Mesenteric fat pad (tissue), 1 donor: ENCODE measurements around the gene SLC6A5. TPM values are rescaled to one million over a fixed set of nuclear protein-coding genes. Genes with fewer than 3 reads are reported as not detected.
"Not testable (repeated sequence)": the region's sequence is repeated elsewhere in the genome, so short reads cannot be mapped to it uniquely, and the experiment has no call there.

ENCODE experiments used
- DNase-seq: peaks from one replicate; pipeline ENCODE4 v3.0.0-alpha.2; 2020; ENCODE audit warnings: low spot score
- long read RNA-seq: library from polyadenylated mRNA; unstranded; transcript quantifications from one replicate; pipeline ENCODE4 v2.0.0, GENCODE V29; 2020
- total RNA-seq: library from RNA; stranded (reverse); fragmentation: NEBNext Ultra II Directional; extraction: Animal tissue kit (Norgen Biotek cat#: 25700); gene quantifications from one replicate; pipeline ENCODE4 v1.2.1, GENCODE V29; 2021
- donor health status: DM: yes; HTN: yes; CAD: no.

SLC6A5 gene
- not detected for total RNA-seq
- long read RNA-seq: 0 reads

DNA sequence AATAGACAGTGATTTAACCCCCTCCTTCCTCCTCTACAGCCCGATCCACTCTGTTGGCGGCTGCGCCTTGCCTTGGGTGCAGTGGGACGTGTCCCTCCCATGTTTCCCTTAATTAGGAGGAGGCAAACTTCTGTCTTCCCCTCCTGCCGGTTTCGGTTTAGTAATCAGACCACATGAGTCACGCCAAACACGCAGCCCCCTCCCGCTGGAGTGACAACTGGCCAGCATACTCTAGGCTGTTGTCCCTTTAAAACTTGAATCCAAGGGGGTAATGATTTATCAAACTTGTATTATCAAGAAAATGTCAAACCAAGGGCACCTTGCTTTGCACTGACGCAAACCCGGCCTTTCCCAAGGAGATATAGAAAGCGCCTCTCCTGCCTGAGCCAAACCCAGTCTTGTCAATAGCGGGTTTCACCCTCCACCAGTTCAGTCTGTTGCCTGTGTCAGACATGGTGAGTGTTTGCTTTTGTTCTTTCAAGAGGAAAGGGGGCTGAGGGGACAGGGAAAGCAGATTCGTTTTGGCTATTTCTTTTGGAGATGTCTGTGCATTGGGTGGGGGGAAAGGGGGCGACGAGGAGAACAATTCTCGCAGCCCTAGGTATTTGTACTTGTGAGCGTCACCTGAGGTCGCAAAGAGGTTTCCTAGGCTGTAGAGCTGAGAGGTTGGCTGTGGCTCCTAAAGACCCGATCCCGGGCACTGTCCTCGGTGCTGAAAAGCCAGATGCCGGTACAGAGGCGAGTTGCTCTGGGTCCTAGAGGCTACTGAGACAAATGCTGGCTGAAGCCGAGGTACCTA is at the start of gene SLC6A5:
TSS of gene SLC6A5 (plus strand) at position 388 of the 799 bp plus-strand sequence. CDS start at position 453, 65 bp downstream.
- DNase-seq: no peak

DNA sequence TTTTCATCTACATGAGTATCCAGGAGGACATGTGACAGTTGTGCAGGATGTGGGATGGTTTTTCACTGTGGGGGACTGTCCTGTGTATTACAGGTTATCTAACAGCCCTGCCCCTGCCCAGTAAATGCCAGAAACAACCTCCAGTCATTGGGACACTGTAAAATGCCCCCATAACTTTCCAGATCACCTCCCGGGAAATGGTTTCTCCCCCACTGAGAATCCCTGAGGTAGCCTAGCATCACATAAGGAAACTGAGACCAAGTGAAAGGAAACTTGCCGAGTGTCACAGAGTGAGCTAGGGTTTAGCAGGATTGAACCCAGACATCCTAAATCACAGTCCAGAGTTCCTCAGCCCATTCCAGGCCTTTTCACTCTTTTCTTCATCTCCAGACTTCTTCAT is 48.3 kb upstream of the SLC6A5 start:
- no peak for DNase-seq

DNA sequence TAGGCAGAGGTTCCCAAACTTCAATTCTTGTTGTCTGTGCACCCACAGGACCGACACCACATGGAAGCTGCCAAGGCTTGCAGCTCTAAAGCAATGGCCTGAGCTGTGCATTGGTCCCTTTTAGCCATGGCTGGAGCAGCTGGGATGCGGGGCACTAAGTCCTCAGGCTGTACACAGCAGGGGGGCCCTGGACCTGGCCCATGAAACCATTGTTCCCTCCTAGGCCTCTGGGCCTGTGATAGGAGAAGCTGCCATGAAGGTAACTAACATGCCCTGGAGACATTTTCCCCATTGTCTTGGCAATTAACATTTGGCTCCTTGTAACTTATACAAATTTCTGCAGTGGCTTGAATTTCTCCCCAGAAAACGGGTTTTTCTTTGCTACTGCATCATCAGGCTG is 43.6 kb upstream of the SLC6A5 start:
- no peak for DNase-seq

- not testable (repeated sequence) for DNase-seq
These were observed 43.0 kb upstream of the SLC6A5 start for GRCh38 chr11:20556396-20556795.

DNA sequence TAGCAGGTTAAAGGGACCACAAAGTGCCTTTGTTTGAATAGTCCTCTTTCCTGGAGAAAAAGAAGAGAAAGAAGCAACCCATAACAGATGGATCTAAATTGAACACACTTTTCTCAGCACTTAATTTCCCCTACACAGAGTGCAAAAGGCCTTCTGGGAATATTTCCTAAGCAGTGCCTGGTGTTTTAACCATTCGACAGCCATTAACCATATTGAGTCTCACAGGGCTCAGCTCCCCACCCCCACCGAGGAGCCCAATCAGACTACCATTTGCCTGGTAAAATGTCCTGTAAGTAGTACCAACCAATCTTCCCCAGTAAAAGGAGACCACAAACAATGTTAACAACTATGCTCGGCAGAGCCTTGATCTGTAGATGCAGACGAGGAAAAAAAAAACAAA is 40.7 kb upstream of the SLC6A5 start:
- DNase-seq: no peak

DNA sequence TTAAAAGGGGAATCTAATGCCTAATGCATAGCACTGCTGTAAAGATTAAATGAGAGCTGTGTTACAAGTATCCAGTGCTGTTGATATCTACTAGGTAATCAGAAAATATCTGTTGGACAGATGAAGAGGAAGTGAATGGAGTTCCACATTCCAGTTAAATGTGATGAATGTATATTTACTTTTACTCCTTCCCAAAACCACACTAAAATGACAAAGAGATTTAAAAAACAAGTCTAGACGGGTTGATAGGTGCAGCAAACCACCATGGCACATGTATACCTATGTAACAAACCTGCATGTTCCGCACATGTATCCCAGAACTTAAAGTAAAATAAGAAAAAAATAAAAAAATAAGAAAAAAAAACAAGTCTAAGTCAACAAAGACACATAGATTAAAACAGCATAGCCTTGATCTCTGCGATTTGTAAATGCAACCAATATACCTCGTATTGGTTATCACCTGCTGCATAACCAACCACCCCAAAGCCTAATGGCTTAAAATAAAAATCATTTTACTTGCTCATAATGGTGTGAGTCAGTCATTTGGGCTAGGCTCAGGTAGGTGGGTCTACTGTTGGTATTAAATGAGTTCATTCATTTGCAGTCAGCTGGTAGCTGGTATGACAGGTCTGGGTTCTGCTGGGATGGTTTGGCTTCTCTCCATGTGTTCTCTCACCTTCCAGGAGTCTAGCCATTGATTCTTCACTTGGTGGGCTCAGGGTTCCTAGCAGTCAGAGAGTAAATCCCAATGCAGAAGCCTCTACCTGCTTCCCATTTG is 39.7 kb upstream of the SLC6A5 start:
- no peak for DNase-seq

- DNase-seq: no peak
These were observed 37.5 kb upstream of the SLC6A5 start for GRCh38 chr11:20561915-20562314.

DNA sequence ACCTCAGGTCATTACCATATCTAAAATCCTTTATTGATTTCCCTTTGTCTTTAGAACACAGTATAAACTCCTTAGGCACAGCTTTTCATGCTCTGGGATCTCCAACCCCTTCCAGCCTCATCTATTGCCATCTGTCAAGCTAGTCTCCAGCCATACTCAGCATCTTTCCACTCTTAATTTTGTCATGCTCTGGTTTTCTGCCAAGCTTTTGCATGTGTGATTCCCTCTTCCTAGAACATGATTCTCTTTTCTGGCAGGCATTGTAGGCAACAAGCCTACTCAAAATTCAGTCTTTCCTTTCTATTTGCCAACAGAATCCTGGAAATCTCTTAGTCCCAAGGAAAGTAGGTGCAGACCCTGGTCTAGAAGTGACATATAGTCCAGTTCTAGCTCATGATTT is 35.5 kb upstream of the SLC6A5 start:
- DNase-seq: no peak

GRCh38 chr11:20564846-20565635 is 34.4 kb upstream of the SLC6A5 start:
- DNase-seq: no peak

DNA sequence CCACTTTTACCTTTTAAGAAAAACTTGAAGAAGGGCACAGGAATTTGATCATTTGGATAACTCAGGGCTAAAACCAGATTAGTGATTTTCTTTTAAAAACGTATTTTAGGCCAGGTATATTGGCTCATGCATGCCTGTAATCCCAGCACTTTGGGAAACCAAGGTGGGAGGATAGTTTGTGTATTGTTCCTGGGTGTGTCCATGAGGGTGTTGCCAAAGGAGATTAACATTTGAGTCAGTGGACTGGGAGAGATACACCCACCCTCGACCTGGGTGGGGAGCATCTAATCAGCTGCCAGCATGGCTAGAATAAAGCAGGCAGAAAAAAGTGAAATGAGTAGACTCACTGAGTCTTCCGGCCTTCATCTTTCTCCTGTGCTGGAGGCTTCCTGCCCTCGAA is 33.3 kb upstream of the SLC6A5 start:
- not testable (repeated sequence) for DNase-seq

DNA sequence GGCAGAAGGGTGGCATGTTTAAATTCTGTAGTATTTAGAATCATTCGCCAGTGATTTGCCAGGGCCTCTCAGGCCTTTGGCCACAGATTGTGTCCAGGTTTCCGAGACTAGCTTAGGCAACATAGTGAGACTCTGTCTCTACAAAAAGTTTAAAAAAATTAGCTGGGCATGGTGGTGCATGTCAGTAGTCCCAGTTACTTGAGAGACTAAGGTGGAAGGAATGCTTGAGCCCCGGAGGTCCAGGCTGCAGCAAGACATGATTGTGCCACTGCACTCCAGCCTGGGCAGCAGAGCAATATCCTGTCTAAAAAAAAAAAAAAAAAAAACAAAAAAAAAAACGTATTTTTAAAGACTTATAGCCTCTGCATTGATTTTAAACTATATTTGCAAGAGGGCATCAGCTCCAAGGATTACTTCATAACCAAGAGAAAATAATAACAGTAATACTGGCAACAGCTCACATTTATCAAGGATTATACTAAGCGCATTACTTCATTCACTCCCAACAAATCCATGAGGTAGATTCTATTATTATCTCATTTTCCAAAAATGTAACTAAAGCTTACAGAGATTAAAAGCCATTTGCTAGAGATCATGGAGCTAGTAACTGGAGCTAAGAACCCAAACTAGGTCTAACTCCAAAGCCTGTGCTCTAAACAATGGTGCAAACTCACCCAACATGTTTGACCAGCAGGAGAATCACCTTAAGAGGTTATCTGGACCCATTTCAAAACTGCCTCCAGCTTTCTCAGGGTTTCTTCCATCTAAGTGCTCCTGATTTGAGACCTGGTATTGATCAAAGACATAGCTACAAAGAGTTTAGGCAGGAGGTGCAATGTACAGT is 32.6 kb upstream of the SLC6A5 start:
- no peak for DNase-seq

DNA sequence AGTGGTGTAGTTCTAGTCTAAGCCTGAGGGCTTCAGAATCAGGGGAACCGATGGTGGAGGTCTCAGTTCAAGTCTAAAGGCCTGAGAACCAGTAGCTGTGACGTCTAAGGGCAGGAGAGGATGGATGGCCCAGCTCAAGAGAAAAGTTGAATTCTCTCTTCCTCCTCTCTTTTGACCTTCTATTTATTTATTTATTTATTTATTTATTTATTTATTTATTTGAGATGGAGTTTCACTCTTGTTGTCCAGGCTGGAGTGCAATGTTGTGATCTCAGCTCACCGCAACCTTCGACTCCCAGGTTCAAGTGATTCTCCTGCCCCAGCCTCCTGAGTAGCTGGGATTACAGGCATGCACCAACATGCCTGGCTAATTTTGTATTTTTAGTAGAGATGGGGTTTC is 19.7 kb upstream of the SLC6A5 start:
- not testable (repeated sequence) for DNase-seq

- DNase-seq: no peak
These were observed 16.2 kb upstream of the SLC6A5 start for GRCh38 chr11:20583201-20583600.

DNA sequence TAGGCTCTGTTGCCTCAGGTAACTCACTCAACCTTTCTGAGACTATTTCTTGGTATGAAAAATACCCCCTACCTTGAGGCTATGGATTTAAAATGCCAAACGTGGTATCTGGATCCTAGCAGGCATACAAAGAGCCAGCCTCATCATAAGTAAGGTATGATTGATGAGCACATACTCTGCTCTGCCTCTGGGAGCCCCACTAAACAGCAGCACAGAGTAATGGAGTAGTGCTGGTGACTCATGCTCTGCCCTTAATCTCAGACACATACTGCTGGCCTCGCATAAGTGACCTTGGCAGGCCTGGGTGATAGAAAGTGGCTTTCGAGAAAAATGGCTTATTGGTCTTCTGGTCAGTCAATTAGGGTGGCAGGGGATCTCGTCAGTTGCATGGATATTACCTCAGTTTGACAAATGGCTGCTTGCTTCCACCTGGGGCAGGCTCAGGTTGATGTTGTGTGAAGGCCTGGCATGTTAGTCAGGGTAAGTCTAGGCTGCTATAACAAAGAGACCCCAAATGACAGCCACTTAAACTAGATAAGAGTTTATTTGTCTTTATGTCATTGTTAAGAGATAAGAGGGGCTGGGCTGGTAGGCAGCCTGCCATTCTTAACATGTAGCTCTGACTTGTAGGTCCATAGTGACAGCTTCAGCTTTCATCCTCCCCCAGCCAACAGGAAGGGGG is 15.2 kb upstream of the SLC6A5 start:
- no peak for DNase-seq

GRCh38 chr11:20589796-20590195 is 9.6 kb upstream of the SLC6A5 start:
- no peak for DNase-seq

DNA sequence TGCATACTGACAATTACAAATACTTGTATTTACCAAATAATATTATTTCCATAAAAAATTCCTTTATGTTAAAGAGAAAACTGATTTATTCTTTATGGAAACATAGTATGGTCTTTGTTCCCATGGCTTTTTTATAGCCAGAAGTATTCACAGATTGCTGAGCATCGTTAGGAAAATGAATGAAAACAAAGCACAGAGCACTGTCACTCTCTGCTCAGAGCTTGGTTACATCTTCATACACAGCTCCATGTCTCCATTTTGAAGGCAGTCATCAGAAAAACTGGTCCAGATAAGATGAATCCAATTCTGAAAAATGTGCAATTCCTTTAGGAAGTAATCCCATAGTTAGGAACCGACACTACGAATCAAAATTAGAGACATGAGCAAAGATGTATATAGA is 9.0 kb upstream of the SLC6A5 start:
- DNase-seq: no peak

- DNase-seq: no peak
These were observed 6.7 kb upstream of the SLC6A5 start for GRCh38 chr11:20592741-20593140.

DNA sequence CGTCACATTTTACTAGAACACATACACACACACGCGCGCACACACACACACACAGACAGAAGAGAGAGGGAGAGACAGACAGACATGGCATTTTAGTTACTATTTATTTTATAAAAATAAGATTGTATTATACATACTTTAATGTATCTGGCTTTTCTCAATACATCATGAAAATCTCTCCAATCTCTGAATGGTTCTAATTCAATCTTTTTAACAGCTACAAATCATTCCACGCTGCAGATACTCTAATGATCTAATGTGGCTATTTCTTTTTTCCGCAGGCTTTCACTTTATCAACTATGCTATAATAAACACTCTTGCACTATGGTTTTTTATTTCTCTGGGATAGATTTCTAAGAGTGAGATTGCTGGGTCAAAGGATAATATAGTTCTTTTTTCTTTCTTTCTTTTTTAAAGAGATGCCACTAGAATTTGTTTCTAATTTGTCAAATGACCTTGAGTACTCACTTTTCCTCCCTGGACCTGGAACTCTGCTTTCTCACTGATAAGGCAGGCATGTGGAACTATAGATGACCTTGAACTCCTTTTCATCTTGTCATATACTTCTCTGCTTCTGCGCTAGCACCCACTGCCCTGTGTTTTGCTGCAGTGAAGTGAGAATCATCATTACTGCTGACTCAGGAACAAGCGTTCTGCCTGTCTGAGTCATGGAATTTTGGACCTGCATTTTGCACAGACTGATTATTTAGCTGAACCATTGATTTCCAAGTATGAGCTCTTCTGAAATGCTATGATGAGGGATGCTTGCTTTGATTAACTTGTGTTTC is 4.9 kb upstream of the SLC6A5 start:
- DNase-seq: no peak

DNA sequence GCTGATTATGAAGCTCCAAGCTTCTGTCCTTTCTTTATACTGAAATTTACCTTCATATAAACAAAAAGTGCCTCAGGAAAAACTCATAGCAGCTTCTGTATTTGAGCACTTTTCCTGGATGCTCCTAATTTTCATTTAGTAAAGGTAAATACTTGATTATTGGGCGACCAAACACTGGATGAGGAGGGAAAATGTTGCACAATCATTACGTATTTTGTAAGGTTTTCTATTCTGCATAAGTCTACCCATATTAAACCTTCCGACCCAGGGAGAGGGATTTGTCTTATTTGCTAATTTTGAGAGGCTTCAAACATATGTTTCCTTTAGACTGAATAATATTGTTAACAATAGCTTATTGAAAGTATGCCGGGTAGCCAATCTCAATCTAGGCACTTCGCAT is 4.3 kb upstream of the SLC6A5 start:
- DNase-seq: no peak
